ENCODE measurements around the gene SLC47A2. TPM values are rescaled to one million over a fixed set of nuclear protein-coding genes. Genes with fewer than 3 reads are reported as not detected.
"Not testable (repeated sequence)": the region's sequence is repeated elsewhere in the genome, so short reads cannot be mapped to it uniquely, and the experiment has no call there.

The SLC47A2 gene
- total RNA-seq, 1 donor from 2014 or later = not detected

DNA sequence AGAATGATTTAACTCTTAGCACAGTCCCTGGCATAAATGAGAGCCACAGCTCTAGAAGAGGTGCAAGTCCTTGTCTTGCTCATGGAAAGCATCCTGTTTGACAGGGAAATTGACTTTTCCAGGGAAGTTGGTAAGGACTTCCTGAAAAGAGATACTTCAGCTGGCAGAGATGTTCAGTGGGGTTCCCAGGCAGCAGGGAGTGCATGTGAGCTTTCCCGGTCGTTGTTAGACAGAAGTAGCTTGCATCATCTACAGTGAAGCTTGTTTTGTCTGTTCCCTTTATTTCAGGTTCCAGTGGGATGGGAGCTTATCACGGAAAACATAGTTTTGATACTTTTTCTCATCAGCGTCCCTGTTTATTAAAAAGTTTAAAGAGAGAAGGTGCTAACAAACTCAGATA lies 45.0 kb downstream of the SLC47A2 start:
- no peak for DNase-seq (ENCODE audit: low spot score)

DNA sequence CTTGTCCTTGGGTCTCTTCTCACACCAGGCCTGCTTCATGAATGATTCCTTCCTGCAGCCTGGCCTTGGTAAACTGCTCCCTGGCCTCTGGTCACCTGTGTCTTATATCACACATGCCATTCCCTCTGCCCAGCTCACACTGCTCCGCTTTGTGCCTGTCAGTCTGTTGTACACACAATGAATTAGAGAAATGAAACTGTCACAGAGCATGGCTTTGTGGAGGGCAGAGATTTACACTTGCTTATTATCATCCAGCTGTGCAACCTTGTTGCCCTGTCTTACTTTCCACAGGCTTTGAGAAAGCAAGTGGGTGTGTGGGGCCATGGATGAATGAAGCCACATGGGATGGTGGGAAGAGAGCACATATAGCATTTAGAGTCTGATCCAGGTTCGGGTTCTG lies 45.5 kb downstream of the SLC47A2 start:
- DNase-seq (ENCODE audit: low spot score) = no peak

DNA sequence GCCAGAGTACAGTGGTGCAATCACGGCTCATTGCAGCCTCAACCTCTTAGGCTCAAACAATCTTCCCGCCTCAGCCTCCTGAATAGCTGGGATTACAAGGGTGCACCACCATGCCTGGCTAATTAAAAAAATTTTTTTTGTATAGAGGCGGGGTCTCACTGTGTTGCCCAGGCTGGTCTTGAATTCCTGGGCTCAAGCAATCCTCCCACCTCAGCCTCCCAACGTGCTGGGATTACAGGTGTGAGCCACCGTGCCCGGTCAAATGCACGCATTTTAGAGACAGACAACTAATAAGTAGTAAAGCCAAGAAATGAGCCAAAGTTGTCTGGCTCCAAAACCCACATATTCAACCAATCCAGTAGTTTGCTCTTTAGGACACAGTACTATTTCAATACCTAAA lies 46.7 kb downstream of the SLC47A2 start:
- not testable (repeated sequence) for DNase-seq (ENCODE audit: low spot score)

DNA sequence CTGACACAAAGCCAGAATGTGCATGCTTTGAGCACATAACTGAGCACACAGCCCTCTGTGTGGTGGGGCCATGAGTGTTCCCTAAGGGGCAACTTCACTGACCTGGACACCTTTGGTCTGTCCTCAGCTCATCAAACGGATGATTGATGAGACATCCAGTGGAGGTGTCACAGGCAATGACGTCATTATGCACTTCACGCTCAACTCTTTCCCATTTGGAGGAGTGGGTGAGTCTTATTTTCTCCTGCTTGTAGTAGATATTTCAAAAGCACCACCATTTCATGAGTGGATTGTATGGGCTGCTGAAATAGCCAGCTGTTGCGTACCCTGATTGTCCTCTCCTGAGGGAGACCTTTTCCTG lies 51.6 kb downstream of the SLC47A2 start:
- no peak for DNase-seq (ENCODE audit: low spot score)

DNA sequence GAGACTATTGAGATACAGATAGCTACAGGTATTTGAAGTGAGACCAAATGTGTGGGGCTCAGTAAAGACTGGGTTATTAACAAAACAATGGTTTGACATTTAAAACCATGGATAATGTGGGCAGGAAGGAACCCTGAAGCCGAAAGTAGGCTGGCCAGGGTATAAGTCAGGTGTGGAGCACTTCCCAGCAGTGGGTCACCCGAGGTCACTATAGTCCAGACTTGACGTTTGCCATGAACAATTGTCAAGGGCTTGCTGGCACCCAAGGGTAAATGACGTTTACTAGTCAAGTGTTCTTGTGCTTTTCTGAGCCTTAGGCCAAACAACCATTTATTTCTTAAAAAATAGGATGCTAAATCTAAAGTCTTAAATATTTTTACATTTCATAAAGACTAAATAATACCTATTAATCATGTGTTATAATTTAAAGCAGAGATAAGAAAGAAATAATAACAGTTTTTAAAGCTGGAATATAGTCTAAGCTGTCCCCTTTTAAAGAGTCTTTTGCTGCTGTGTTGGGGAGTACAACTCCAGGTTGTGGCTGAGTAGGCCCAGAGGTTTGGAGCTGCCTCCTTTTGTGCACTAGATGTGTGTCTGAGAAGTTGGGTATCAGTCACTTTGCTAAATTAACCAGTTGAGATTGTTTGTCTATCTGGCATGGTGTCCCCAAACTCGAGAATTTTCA lies 52.1 kb downstream of the SLC47A2 start:
- no peak for DNase-seq (ENCODE audit: low spot score)

DNA sequence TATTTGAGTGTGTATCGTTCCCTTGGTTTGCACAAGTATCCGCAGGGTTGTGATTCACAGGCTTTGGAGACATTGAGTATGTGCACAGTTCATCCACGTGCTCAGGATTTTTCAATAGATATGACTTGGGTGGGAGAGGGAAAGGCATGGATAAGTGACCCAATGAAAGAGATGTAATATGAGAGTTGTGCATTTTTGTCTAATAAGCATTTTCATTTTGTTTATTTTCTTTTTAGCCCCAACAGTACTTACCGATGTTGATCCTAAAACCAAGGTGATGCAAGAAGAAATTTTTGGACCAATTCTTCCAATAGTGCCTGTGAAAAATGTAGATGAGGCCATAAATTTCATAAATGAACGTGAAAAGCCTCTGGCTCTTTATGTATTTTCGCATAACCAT lies 53.3 kb downstream of the SLC47A2 start:
- DNase-seq (ENCODE audit: low spot score) = no peak

DNA sequence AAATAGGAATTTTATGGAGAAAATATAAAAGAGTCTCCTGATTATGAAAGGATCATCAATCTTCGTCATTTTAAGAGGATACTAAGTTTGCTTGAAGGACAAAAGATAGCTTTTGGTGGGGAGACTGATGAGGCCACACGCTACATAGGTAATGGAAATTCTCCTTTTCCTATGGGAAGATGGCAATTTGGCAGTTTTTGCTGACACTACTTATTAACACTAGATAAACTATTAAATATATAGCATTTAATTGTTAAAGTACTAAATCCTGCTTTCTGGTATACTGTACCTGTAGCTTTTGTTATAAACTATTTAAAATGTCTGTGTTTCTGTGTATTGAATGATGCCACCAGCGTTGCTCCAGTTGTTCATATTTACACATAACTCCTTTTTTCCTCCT lies 55.3 kb downstream of the SLC47A2 start:
- no peak for DNase-seq (ENCODE audit: low spot score)

DNA sequence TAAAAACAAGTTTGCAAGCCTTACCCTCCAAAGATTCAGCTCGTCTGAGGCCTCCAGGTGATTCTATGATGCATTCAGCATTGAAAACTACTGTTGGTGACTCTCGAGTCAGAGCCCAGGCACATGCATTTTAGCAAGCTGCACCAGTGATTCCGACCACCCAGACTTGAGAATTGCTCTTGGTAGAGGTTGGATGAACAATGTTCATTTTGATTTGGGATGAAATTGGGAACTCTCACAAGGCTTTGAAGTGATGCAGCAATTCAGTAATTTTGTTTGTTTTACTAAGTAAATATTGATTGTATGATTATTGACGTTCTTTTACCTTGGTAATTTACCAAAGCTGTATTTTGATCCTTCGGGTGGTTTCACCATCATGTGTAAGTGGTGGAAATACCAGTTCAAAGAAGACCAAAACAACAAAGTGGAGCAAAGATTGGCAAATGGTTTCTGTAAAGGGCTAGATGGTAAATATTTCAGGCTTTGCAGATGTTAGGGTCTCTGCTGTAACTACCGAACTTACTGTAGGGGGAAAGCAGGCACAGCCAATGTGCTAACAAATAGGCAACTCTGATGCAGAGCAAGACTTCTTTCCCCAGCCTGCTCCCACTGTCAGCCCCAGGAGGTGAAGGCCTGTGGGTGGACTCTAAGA lies 56.0 kb downstream of the SLC47A2 start:
- no peak for DNase-seq (ENCODE audit: low spot score)

DNA sequence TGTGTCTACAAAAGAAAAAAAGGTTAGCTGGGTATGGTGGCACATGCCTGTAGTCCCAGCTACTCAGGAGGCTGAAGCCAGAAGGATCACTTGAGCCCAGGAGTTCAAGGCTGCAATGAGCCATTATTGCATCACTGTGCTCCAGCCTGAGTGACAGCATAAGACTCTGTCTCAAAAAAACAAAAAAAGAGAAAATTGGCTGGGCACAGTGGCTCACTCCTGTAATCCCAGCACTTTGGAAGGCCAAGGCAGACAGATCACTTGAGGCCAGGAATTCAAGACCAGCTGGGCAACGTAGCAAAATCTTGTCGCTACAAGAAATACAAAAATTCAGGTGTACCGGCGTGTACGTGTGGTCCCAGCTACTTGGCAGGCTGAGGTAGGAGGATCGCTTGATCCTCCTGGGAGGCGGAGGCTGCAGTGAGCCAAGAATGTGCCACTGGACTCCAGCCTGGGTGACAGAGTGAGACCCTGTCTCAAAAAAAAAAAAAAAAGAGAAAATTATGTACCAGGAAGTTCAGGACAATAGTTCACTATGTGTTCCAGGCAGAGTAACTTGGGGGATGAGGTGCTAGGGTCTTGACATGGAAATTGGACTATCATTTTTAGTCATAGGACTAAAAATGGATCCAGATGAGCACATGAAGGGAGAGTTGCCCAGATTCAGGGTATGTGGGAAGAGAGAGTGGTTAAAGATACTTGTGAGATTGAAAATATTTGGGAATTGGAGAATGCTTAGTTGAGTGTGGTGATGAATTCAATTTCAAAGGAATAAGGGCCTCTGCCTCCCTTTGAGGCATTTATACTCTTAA lies 56.8 kb downstream of the SLC47A2 start:
- DNase-seq (ENCODE audit: low spot score) = no peak

DNA sequence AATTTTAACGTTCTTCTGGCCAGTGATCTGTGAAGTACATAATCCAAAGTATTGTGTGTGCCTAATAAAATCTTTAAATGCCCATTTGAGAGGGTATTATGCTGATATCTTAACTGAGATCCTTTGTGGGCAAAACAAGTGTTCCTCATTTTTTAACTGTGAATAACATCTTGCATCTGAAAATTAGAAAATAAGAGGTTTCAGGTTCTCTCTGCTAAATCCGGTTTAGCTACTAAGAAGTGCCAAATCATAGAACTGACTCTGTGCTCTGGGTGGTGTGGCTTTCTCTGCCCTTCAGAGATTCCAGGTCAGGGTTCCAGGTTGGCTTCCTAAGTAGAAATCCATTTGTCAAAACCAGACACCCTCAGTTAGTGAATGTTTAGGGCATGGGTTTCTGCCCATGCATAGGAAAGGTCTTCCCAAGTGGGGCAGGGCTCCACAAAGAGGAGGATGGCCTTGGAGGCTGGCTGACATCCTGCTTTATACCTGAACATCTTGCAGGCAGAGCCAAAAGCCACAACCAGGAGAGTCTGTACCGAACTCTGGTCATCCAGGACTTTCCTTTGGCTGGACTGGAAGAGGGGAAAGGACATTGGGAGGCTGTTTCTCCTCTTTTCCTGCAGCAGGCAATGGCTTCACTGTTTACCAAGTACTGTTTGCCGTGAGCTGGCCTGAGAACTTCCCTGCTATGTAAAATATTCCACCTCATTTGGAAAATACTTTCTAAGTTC lies 59.4 kb downstream of the SLC47A2 start:
- no peak for DNase-seq (ENCODE audit: low spot score)

DNA sequence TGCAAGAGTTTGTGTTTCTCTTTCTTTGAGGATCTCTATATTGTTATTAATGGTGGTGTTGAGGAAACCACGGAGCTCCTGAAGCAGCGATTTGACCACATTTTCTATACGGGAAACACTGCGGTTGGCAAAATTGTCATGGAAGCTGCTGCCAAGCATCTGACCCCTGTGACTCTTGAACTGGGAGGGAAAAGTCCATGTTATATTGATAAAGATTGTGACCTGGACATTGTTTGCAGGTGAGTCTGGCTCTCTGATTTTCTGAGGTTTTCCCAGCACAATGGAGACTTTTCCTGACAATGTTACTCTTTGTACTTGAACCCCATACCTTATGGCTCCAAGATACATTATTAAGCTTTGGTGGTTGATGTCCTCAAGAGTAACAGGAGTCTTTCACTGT lies 60.0 kb downstream of the SLC47A2 start:
- no peak for DNase-seq (ENCODE audit: low spot score)

DNA sequence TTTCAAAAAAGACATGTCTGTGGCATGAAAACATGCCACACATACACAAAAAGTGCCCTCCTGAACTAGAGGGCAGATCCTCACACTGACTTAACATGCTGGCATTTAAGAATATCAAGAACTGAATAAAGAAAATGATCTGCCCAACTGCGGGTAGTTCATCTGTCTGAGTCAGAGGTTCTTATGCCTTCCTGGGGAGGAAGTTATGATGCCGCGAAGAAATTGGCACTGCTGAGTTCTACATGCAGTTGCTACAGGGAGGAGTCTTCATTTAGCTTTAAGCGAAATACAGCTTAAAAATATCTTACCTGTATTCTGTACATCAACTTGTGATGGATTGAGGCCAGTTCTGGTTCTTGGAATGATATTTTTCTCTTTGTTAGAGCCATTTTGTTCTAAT lies 61.5 kb downstream of the SLC47A2 start:
- no peak for DNase-seq (ENCODE audit: low spot score)

DNA sequence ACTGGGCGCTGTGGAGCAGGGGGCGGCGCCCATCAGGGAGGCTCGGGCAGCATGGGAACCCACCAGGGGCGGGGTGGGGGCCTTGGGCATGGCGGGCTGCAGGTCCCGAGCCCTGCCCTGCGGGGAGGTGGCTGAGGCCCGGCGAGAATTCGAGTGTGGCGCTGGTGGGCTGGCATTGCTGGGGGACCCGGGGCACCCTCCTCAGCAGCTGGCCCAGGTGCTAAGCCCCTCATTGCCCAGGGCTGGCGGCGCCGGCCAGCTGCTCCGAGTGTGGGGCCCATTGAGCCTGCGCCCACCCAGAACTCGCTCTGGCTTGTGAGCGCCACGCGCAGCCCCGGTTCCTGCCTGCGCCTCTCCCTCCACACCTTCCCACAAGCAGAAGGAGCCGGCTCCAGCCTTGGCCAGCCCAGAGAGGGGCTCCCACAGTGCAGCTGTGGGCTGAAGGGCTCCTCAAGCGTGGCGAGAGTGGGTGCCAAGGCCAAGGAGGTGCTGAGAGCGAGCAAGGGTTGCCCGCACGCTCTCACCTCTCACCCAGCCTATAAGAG lies 62.0 kb downstream of the SLC47A2 start:
- DNase-seq (ENCODE audit: low spot score) = no peak

DNA sequence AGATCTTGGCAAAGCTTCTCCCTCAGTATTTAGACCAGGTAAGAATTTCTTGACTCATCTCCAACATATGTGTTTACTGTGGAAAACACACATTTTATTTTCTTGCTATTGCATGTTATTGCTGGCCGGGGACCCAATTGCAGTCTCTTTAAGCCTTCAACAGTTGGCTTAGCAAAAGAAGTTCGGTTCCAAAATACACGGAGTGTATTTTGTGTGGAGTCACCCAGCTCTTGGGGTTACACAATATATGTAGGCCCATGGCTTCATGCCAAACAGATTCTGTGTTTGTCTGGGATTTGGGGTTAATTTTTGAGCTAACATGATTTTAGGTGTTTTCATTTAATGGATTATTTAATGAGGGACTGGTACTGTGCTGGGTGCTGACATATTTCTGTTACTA lies 63.8 kb downstream of the SLC47A2 start:
- DNase-seq (ENCODE audit: low spot score) = no peak

DNA sequence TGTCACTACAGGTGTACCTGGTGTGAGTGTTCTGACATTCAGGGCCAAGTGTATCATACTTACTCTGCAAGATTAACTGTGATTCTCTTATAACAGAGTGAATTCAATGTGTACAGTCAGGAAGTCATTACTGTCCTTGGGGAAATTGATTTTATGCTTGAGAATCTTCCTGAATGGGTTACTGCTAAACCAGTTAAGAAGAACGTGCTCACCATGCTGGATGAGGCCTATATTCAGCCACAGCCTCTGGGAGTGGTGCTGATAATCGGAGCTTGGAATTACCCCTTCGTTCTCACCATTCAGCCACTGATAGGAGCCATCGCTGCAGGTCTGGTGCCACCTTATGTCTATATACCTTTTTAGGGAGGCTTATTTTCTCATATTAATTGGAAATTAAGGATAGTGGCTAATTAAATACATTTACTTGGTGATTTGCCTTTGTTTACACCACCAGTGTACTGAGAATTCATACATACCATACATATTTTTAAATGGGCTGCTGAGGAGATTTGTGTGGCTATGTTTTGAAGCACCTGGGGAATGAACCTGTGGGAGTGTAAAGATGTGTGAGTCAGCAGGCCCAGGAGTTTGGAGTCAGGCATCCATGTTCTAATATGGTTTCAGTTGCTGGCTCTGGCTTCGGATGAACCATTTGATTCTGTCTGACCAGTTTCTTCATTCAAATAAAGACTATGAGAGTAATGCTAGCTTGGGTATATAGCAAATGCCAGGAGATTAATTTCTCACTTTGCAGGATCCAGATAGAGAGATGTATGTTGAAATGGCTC lies 64.7 kb downstream of the SLC47A2 start:
- DNase-seq (ENCODE audit: low spot score) = peak; percentile 43

DNA sequence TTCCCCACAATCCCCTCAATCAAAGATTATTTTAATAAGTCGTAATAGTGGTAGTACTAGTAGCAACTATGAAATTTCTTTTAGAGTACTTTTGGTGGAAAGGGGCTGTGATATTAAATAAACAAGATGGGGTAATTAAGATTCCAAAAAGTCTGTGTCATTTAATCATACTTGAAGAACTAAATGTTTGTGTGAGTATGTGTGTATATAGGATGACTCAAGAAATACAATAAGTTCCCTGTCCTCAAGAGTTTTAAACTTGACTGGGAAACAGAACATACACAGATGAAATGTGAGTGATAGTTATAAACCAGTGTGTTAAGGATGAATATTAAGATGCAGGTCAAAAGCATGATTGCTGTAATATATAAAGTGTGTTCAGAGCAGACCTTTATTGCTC lies 65.6 kb downstream of the SLC47A2 start:
- DNase-seq (ENCODE audit: low spot score) = no peak

DNA sequence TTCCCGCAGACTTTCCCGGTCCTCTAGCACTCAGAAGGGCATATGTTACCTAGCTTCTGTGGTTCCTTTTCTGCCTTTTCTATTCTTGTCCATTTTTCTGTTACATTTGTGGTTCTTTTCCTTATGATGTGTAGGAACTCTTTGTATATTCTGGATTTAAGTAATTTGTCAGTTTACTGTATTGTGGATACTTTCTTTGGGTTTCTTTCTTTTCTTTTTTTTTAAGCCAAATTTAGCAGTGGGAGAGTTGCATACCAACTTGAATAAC lies 67.2 kb downstream of the SLC47A2 start:
- no peak for DNase-seq (ENCODE audit: low spot score)

DNA sequence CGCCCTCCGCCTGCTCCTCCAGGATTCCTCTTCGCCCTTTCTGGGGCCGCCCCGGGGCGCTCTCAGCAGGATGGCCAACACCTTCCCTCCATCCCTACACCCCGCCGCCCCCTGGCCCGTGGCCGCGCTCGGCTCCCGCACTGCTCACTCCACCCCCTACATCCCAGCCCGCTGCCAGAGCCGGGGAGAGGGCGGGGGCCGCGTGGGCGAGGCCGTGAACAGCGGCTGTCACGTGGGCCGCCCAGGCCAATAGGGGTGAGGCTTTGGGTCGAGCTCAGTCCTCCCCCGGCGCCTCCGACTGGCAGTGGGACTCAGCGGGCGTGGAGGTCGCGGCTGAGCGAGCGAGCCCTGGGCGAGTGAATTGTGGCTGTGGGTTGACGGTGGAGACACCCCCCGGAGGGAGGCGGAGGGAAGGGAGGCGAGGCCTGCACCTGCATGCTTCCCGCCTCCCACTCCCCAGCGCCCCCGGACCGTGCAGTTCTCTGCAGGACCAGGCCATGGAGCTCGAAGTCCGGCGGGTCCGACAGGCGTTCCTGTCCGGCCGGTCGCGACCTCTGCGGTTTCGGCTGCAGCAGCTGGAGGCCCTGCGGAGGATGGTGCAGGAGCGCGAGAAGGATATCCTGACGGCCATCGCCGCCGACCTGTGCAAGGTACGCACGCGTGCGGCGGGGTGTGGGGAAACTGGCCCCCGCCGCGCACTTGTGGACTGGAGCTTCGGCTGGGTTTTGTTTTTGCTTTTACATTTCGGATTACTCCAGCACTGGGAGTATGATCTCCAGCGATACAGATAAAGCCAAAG lies 67.7 kb downstream of the SLC47A2 start, which contains the start of gene ALDH3A2:
Gene ALDH3A2 (plus strand): TSS at position 277 of the 799 bp plus-strand sequence. CDS start 221 bp downstream, at position 498.
- DNase-seq (ENCODE audit: low spot score) = peak; percentile 97

DNA sequence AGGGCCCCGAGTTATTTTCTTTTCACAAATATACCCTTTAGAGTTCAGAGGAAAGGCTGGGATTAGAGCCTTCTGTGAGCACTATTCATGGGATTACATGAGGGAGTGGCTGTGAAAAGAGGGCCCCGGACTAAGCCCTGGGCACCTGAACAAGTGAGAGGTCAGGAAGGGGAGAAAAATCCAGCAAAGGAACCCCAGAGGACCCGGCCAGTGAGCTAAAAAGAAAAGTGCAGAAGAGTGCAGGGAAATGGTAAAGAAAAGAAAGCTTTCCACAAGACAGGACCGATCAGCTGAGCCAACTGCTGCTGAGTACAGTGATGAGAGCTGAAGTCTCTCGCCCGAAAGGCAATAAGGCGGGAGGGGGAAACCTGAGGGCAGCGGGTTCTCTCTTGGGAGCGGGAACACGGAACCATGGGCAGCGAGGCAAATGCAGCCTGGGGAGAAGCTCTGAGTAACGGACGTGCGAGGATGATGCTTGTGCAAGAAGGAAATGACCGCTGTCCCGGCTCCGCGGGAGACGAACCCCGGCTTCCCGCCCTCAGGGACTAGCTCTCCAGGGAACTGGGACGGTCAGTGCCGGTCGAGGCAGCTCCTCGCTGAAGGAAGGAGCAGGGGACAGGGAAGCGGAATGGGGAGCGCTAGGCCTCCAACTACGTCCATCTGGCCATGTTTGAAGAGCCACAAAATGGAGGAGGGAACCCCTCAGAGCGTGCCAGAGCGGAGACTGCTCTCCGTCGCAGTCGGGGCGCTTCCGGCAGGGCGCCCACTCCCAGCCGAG lies 68.5 kb downstream of the SLC47A2 start:
- DNase-seq (ENCODE audit: low spot score) = peak; percentile 67

Data from mucosa of gallbladder (tissue), 1 donor.